ENCODE results near the gene RERG.

RERG gene, protein sequence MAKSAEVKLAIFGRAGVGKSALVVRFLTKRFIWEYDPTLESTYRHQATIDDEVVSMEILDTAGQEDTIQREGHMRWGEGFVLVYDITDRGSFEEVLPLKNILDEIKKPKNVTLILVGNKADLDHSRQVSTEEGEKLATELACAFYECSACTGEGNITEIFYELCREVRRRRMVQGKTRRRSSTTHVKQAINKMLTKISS

GRCh38 chr12:15220915-15221885 lies at the start of gene RERG:
TSS of gene RERG (minus strand) at chr12:15221417. CDS start at chr12:15217489, 3,928 bp downstream.
- TF ChIP-seq, protein P1, sequence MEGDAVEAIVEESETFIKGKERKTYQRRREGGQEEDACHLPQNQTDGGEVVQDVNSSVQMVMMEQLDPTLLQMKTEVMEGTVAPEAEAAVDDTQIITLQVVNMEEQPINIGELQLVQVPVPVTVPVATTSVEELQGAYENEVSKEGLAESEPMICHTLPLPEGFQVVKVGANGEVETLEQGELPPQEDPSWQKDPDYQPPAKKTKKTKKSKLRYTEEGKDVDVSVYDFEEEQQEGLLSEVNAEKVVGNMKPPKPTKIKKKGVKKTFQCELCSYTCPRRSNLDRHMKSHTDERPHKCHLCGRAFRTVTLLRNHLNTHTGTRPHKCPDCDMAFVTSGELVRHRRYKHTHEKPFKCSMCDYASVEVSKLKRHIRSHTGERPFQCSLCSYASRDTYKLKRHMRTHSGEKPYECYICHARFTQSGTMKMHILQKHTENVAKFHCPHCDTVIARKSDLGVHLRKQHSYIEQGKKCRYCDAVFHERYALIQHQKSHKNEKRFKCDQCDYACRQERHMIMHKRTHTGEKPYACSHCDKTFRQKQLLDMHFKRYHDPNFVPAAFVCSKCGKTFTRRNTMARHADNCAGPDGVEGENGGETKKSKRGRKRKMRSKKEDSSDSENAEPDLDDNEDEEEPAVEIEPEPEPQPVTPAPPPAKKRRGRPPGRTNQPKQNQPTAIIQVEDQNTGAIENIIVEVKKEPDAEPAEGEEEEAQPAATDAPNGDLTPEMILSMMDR (conservative IDR thresholded peaks at IDR 0.05; ENCODE audit: low read depth, low read length) = peak; percentile 92
- peak within 1 kb of the TSS; percentile 57 for H3K4me3 ChIP-seq (ENCODE audit: low read length)
- peak; percentile 36 for DNase-seq (ENCODE audit: low read depth)

GRCh38 chr12:15270591-15270990 lies 49.4 kb upstream of the RERG start:
- TF ChIP-seq, protein P1 (conservative IDR thresholded peaks at IDR 0.05; ENCODE audit: low read depth, low read length) = no peak
- no peak overlapping the region for H3K4me3 ChIP-seq (ENCODE audit: low read length)
- no peak for DNase-seq (ENCODE audit: low read depth)

GRCh38 chr12:15268927-15269552 lies 47.8 kb upstream of the RERG start:
- peak; percentile 29 for DNase-seq (ENCODE audit: low read depth)
- TF ChIP-seq, protein P1 (conservative IDR thresholded peaks at IDR 0.05; ENCODE audit: low read depth, low read length) = peak; percentile 90
- no peak overlapping the region for H3K4me3 ChIP-seq (ENCODE audit: low read length)

DNA sequence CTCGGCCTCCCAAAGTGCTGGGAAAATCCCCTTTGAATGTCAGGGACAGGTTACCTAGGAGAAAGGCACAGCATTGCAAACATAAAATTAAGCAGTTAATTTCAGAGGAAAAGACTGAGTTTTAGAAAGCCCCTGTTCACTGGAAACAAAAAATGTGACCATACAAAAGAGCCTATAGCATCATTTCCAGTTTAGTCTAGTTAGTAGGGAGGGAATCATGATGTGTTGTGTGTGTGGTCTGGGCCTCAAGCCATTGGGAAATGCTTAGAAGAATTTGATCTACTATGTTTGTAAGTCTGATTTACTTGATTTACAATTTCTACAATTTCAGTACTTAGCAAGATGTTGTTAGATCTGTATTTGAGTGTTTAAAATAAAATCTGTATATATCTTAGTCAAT lies 47.1 kb upstream of the RERG start:
- TF ChIP-seq, protein P1 (conservative IDR thresholded peaks at IDR 0.05; ENCODE audit: low read depth, low read length) = no peak
- no peak overlapping the region for H3K4me3 ChIP-seq (ENCODE audit: low read length)
- DNase-seq (ENCODE audit: low read depth) = no peak

GRCh38 chr12:15265875-15266274 lies 44.7 kb upstream of the RERG start:
- DNase-seq (ENCODE audit: low read depth) = no peak
- H3K4me3 ChIP-seq (ENCODE audit: low read length) = no peak overlapping the region
- TF ChIP-seq, protein P1 (conservative IDR thresholded peaks at IDR 0.05; ENCODE audit: low read depth, low read length) = no peak

DNA sequence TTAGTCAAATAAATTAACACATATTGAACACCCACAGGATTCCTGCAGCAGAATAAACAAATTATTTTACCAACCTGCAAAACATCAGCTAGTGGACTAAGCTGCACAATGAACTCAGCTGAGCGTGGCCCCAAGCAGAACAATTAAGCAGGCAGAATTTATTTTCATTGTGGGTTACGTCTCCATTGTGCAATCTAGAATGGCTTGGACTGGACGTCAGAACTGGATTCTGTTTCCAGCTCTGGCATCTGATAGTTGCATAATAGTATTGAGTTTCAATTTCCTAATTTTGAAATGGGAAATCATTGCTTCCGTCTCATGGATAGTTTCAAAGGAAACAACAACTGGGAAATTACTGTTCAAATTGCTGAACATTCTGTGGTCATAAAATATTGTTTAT lies 35.5 kb upstream of the RERG start:
- DNase-seq (ENCODE audit: low read depth) = no peak
- TF ChIP-seq, protein P1 (conservative IDR thresholded peaks at IDR 0.05; ENCODE audit: low read depth, low read length) = no peak

More for the DNA sequence above, 35.5 kb upstream of the RERG start:
- no peak overlapping the region for H3K4me3 ChIP-seq (ENCODE audit: low read length)

All from retinal pigment epithelial cell (primary cell).